Measurements from ENCODE around the gene HES3. TPM values are rescaled to one million over a fixed set of nuclear protein-coding genes. Genes with fewer than 3 reads are reported as not detected.

Gene HES3
- total and polyA plus RNA-seq, 10 of the 15 experiments (the other 5 are each of a cell fraction or from before 2014, with no cell fraction given): not detected

- TF ChIP-seq ZNF274 (IDR thresholded peaks at IDR 0.05; ENCODE audit: insufficient read depth, insufficient read length) (no peak), CHD1 (IDR thresholded peaks at IDR 0.05; ENCODE audit: low read depth, low read length) (no peak), ZNF217 (IDR thresholded peaks at IDR 0.05) (no peak), SIX5 (IDR thresholded peaks at IDR 0.05; ENCODE audit: low read depth, low read length, severe bottlenecking) (no peak), SRF (IDR thresholded peaks at IDR 0.05; ENCODE audit: low read depth in 2 of 2, low read length in 2 of 2) (no peak), EP300 (IDR thresholded peaks at IDR 0.05; ENCODE audit: borderline replicate concordance in 1 of 2, control insufficient read depth in 1 of 2, low read depth in 2 of 2, low read length in 2 of 2) (no peak), ZNF207 (IDR thresholded peaks at IDR 0.05; ENCODE audit: borderline replicate concordance) (no peak), ASH2L (IDR thresholded peaks at IDR 0.05; ENCODE audit: borderline replicate concordance, low read depth) (no peak), EGR1 (IDR thresholded peaks at IDR 0.05; ENCODE audit: borderline replicate concordance in 1 of 2, low read depth in 2 of 2, low read length in 2 of 2) (0 out of 3 replicates have a peak, but pooled peaks of 1 of the 2 experiments have one; percentile 11)
These were observed 1.3 kb downstream of the HES3 start (continued) for GRCh38 chr1:6245086-6245868.

GRCh38 chr1:6245869-6246496 lies 2.0 kb downstream of the HES3 start:
- H3K4me3 ChIP-seq: peak overlapping the region; percentile 41; the same call in 1 of the 2 replicates
- FAIRE-seq (no peak), ATAC-seq (peak; percentile 68), DNase-seq (ENCODE audit: low read depth, low spot score) (no peak)
- H3K9me3 ChIP-seq (replicated peaks; ENCODE audit: control insufficient read depth, insufficient read depth, low read length): no peaks in the 10 kb centered on the region
- H3K4me2 ChIP-seq (ENCODE audit: control insufficient read depth, insufficient read depth): peak overlapping the region; percentile 77
- ChIA-PET POLR2A (no interaction called here), RAD21 (ENCODE audit: unreplicated experiment) (interaction anchor here (0.8 to 4.0 kb wide), 12 partner anchors 11 to 253 kb away, joined by 3 to 32 read pairs (median 4); partner anchors contain the start of gene ICMT), CTCF (interaction anchor here (0.6 to 5.2 kb wide), 33 partner anchors 9 to 962 kb away, joined by 3 to 47 read pairs (median 4); partner anchors contain the start of genes ACOT7, ICMT and RNF207), SMC1A (ENCODE audit: uncharacterized antibody, unreplicated experiment) (interaction anchor here (1.2 to 3.0 kb wide), 8 partner anchors 22 to 401 kb away, joined by 3 to 9 read pairs (median 4); no protein-coding TSS in a partner anchor)
- no peaks in the 10 kb centered on the region for H3K36me3 ChIP-seq (ENCODE audit: control insufficient read depth in 2 of 2, insufficient read depth in 2 of 2, low read length in 1 of 2)
- no peak overlapping the region for H3K9ac ChIP-seq (ENCODE audit: control insufficient read depth, insufficient read depth, low read length)
- H4K20me1 ChIP-seq (ENCODE audit: control insufficient read depth, insufficient read depth): no peaks in the 10 kb centered on the region
- no peaks in the 10 kb centered on the region for H3K79me2 ChIP-seq (ENCODE audit: control insufficient read depth, insufficient read depth, low read length)
- TF ChIP-seq LARP7 (IDR thresholded peaks at IDR 0.05) (no peak), EGR1 (IDR thresholded peaks at IDR 0.05; ENCODE audit: borderline replicate concordance in 1 of 2, low read depth in 2 of 2, low read length in 2 of 2) (peak in 1 of 2 experiments; percentile 70; a peak in 2 of 3 replicates)
- H3K27me3 ChIP-seq (replicated peaks in 1 of 2; ENCODE audit: control insufficient read depth in 2 of 2, insufficient read depth in 2 of 2, low read length in 1 of 2): peaks cover 16 to 26% of the 10 kb centered on the region in 2 experiments
- BruUV-seq (replicated peaks): no TSS peak
- in situ Hi-C loops (cut with MboI) (loop anchor here (5.0 kb wide), 1 partner anchor 101 kb away; no protein-coding TSS in a partner anchor), intact Hi-C loops (cut with micrococcal nuclease; ENCODE audit: unreplicated experiment) (loop anchor here (1.0 to 2.0 kb wide), 4 partner anchors 97 to 193 kb away; no protein-coding TSS in a partner anchor)
- 11% methylated on average over 28 of the region's 49 CpGs for WGBS (ENCODE audit: insufficient coverage, insufficient replicate concordance, low lambda C conversion rate, missing lambda C conversion rate)
- no peak overlapping the region for H3K27ac ChIP-seq (ENCODE audit: control insufficient read depth, insufficient read depth)
- no peak overlapping the region for H2AFZ ChIP-seq (ENCODE audit: control insufficient read depth, low read depth, low read length)
- H3K4me1 ChIP-seq (ENCODE audit: control insufficient read depth, insufficient read depth, low read length): peaks cover 5% of the 10 kb centered on the region

Data from GM12878 (cell line).